ENCODE data around the gene PNPLA7. TPM values are rescaled to one million over a fixed set of nuclear protein-coding genes. Genes with fewer than 3 reads are reported as not detected.
"Not testable (repeated sequence)": the region's sequence is repeated elsewhere in the genome, so short reads cannot be mapped to it uniquely, and the experiment has no call there.

The PNPLA7 gene
- total RNA-seq, 2 experiments from 2014 or later, result 3.8 to 4.4 TPM

DNA sequence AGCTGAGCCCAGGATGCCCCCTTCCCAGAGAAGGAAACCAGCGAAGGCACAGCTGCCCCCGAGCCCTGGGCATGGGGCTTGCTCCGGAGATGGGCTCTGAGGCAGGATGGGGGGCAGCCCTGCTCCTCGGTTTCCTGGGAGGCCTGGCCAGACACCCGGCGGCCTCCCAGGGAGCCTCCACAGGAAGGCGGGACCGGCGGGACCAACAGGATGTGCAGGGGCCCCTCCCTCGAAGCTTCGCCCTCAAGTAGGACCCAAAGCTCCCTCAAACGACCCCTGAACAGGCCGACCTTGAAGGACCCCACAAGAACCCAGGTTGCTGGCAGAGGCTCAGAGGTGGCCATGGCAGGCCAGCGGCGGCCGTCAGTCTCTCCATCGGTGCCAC is 138.9 kb downstream of the PNPLA7 start:
- H3K4me1 Mint-ChIP-seq, result peaks cover 17% of the 10 kb centered on the region
- H3K27ac Mint-ChIP-seq, result no peak overlapping the region
- ChIA-PET CTCF (interaction anchor here (1.9 to 2.9 kb wide), 2 partner anchors 12 to 33 kb away, joined by 6 to 10 read pairs; partner anchors contain the start of genes EXD3 and NOXA1), POLR2A (no interaction called here)
- H3K36me3 Mint-ChIP-seq (ENCODE audit: low read depth), result no peaks in the 10 kb centered on the region
- no peaks in the 10 kb centered on the region for H3K9me3 Mint-ChIP-seq
- no peak overlapping the region for H3K4me3 Mint-ChIP-seq
- no peak for DNase-seq
- no peaks in the 10 kb centered on the region for H3K27me3 Mint-ChIP-seq

DNA sequence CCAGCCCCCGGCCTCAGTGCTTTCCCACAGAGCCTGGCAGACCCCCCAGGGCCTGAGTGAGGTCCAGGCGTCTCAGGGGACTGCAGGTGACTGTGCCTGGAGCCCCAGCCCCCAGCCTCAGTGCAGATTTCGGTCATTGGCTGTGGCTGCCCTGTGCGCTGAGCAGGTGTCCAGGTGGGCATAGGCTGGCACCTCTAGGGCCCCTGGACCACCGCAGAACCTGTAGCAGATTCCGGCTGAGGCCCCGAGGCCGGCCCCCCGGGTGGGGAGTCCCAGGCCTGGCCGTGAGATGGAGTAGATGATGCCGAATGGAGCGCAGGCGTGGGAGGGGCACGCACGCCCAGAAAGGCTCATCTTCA is 139.3 kb downstream of the PNPLA7 start:
- Mint-ChIP-seq H3K27ac (no peak overlapping the region), H3K36me3 (ENCODE audit: low read depth) (no peaks in the 10 kb centered on the region)
- CTCF ChIA-PET, result interaction anchor here (1.2 to 2.9 kb wide), 3 partner anchors 12 to 109 kb away, joined by 6 to 10 read pairs (median 6); partner anchors contain the start of genes EXD3, NOXA1 and NRARP

DNA sequence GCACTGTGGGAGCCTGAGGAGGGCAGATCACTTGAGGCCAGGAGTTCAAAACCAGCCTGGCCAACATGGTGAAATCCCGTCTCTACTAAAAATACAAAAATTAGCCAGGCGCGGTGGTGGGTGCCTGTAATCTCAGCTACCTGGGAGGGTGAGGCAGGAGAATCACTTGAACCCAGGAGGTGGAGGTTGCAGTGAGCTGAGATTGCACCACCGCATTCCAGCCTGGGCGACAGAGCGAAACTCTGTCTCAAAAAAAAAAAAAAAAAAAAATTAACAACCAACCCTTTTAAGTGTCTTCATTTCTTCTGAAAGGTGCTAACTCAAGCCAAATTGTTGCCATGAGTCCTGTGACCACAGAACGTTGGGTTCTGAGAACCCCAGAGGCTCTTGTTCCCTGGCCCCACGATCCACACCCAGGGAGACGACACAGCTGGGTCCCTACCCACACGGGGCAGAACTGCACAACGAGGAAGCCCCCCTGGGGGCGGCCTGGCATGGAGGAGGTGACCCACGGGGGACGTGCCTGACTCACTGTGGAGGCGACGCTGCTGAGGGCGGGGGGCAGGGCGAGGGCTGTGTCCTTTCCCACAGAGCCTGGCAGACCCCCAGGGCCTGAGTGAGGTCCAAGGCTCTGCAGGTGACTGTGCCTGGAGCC is 139.8 kb downstream of the PNPLA7 start:
- H3K27ac Mint-ChIP-seq; H3K27me3 Mint-ChIP-seq; POLR2A ChIA-PET; H3K9me3 Mint-ChIP-seq; H3K36me3 Mint-ChIP-seq (ENCODE audit: low read depth); DNase-seq; H3K4me3 Mint-ChIP-seq: not testable (repeated sequence)
- H3K4me1 Mint-ChIP-seq, result peaks cover 17% of the 10 kb centered on the region
- CTCF ChIA-PET, result interaction anchor here (1.2 to 2.9 kb wide), 3 partner anchors 13 to 108 kb away, joined by 6 to 10 read pairs (median 6); partner anchors contain the start of genes EXD3, NOXA1 and NRARP

More for the DNA sequence above, 139.3 kb downstream of the PNPLA7 start:
- POLR2A ChIA-PET, result no interaction called here
- DNase-seq, result no peak
- Mint-ChIP-seq H3K9me3 (no peaks in the 10 kb centered on the region), H3K27me3 (no peaks in the 10 kb centered on the region), H3K4me3 (no peak overlapping the region), H3K4me1 (peaks cover 17% of the 10 kb centered on the region)

Small RNA genes within 50 kb of the gene (microRNA-seq; reads per million reads assigned to microRNA genes)
- gene MIR7114 (ENCODE audit: borderline microRNAs expressed, borderline replicate concordance), result not detected

Other genes with a start within 250 kb of the PNPLA7 start
- gene NRARP, start 248.1 kb downstream of the PNPLA7 start, total RNA-seq, result under 1 TPM; 0.32 to 0.44 TPM
- 10 to 100 TPM; 10.3 to 13.2 TPM for gene EXD3, start 127.2 kb downstream of the PNPLA7 start, total RNA-seq
- gene NOXA1, start 127.0 kb downstream of the PNPLA7 start, total RNA-seq, result 1 to 10 TPM in 1 of 2 experiments, under 1 TPM in 1; 0.46 to 1.1 TPM
- not detected for gene ENTPD8, start 109.0 kb downstream of the PNPLA7 start, total RNA-seq
- 10 to 100 TPM; 57.6 to 60.3 TPM for gene NSMF, start 91.1 kb downstream of the PNPLA7 start, total RNA-seq
- gene MRPL41, start 1.5 kb upstream of the PNPLA7 start, total RNA-seq, result 10 to 100 TPM; 30.2 to 37.1 TPM
- gene DPH7, start 28.5 kb upstream of the PNPLA7 start, total RNA-seq, result 10 to 100 TPM; 31.1 to 34.4 TPM
- gene ZMYND19, start 40.1 kb upstream of the PNPLA7 start, total RNA-seq, result 10 to 100 TPM; 24.7 to 26.5 TPM
- 10 to 100 TPM; 52.4 to 64.2 TPM for gene ARRDC1, start 55.3 kb upstream of the PNPLA7 start, total RNA-seq
- 100 to 1,000 TPM; 100 to 110 TPM for gene EHMT1, start 68.6 kb upstream of the PNPLA7 start, total RNA-seq